Measurements from ENCODE around the gene NOP56. TPM values are rescaled to one million over a fixed set of nuclear protein-coding genes. Genes with fewer than 3 reads are reported as not detected.

Gene NOP56
- total RNA-seq, 1 experiment from 2014 or later: 582 TPM

GRCh38 chr20:2658414-2659354 is 6.3 kb downstream of the NOP56 start:
- intact Hi-C loops (cut with micrococcal nuclease): no loop called here

More at GRCh38 chr20:2658414-2659354, 6.3 kb downstream of the NOP56 start:
- Histone ChIP-seq H3K4me3 (replicated peaks in 1 of 2; ENCODE audit: low read depth in 1 of 2, low read length in 2 of 2) (no peak overlapping the region), H3K79me2 (ENCODE audit: insufficient read depth, low read length) (peaks cover 70% of the 10 kb centered on the region), H2AFZ (ENCODE audit: low read depth, low read length, poor library complexity, severe bottlenecking) (no peak overlapping the region), H3K27me3 (ENCODE audit: insufficient read depth, low read length) (no peaks in the 10 kb centered on the region), H3K9me3 (ENCODE audit: control insufficient read depth in 1 of 2, insufficient read depth in 1 of 2, low read depth in 1 of 2, low read length in 2 of 2) (no peaks in the 10 kb centered on the region), H3K36me3 (ENCODE audit: control insufficient read depth in 1 of 2, insufficient read depth in 2 of 2, low read length in 2 of 2) (peaks cover 52 to 71% of the 10 kb centered on the region in 2 experiments), H3K9ac (ENCODE audit: low read length) (no peak overlapping the region), H3K27ac (ENCODE audit: low read depth, low read length) (no peak overlapping the region), H3K9me2 (ENCODE audit: insufficient read depth) (no peaks in the 10 kb centered on the region), H3K4me1 (ENCODE audit: control insufficient read depth in 1 of 2, insufficient read depth in 2 of 2, low read length in 2 of 2) (peaks cover 8 to 20% of the 10 kb centered on the region in 2 experiments), H3K4me2 (ENCODE audit: low read length) (no peak overlapping the region), H4K20me1 (ENCODE audit: insufficient read depth) (peaks cover 43% of the 10 kb centered on the region; the same call in 1 of the 2 replicates)
- TF ChIP-seq, protein P1, sequence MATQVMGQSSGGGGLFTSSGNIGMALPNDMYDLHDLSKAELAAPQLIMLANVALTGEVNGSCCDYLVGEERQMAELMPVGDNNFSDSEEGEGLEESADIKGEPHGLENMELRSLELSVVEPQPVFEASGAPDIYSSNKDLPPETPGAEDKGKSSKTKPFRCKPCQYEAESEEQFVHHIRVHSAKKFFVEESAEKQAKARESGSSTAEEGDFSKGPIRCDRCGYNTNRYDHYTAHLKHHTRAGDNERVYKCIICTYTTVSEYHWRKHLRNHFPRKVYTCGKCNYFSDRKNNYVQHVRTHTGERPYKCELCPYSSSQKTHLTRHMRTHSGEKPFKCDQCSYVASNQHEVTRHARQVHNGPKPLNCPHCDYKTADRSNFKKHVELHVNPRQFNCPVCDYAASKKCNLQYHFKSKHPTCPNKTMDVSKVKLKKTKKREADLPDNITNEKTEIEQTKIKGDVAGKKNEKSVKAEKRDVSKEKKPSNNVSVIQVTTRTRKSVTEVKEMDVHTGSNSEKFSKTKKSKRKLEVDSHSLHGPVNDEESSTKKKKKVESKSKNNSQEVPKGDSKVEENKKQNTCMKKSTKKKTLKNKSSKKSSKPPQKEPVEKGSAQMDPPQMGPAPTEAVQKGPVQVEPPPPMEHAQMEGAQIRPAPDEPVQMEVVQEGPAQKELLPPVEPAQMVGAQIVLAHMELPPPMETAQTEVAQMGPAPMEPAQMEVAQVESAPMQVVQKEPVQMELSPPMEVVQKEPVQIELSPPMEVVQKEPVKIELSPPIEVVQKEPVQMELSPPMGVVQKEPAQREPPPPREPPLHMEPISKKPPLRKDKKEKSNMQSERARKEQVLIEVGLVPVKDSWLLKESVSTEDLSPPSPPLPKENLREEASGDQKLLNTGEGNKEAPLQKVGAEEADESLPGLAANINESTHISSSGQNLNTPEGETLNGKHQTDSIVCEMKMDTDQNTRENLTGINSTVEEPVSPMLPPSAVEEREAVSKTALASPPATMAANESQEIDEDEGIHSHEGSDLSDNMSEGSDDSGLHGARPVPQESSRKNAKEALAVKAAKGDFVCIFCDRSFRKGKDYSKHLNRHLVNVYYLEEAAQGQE (IDR thresholded peaks at IDR 0.05; ENCODE audit: low read depth): no peak
- TF ChIP-seq EZH2phosphoT487 (IDR thresholded peaks at IDR 0.05; ENCODE audit: borderline replicate concordance): no peak
- TF ChIP-seq POLR2AphosphoS5 (IDR thresholded peaks at IDR 0.05; ENCODE audit: low read depth, low read length): 0 out of 2 replicates have a peak, but pooled peaks have one; percentile 28
- no peak for TF ChIP-seq ELF1 (IDR thresholded peaks at IDR 0.05; ENCODE audit: borderline replicate concordance, low read depth)
- peak; percentile 24; the same call in 1 of the 2 replicates for TF ChIP-seq JUND (IDR thresholded peaks at IDR 0.05)
- TF ChIP-seq, protein P2, sequence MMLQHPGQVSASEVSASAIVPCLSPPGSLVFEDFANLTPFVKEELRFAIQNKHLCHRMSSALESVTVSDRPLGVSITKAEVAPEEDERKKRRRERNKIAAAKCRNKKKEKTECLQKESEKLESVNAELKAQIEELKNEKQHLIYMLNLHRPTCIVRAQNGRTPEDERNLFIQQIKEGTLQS (IDR thresholded peaks at IDR 0.05): no peak
- no peak for TF ChIP-seq CTCF (IDR thresholded peaks at IDR 0.05 in 2 of 3, conservative IDR thresholded peaks at IDR 0.05 in 1 of 3; ENCODE audit: borderline replicate concordance in 1 of 3, insufficient read depth in 1 of 3, low read depth in 2 of 3, low read length in 2 of 3)
- TF ChIP-seq SRF (IDR thresholded peaks at IDR 0.05; ENCODE audit: low read depth): no peak
- TF ChIP-seq CEBPB (IDR thresholded peaks at IDR 0.05; ENCODE audit: low read depth): no peak
- POLR2A ChIA-PET: no interaction called here
- no TSS peak for BruUV-seq (replicated peaks)
- RAD21 ChIA-PET (ENCODE audit: low non-redundant PET in 1 of 2, low total read pairs in 2 of 2, uncharacterized antibody in 2 of 2, unreplicated experiment in 2 of 2): no interaction called here
- CTCF ChIA-PET: no interaction called here
- ATAC-seq (peak; percentile 60), DNase-seq (ENCODE audit: low read depth, low spot score) (no peak)
